SU-DHL-6 (cell line): ENCODE results near the gene USF2.

Experiments
- H2AFZ ChIP-seq: fragments of 200-600 bp; sonication (generic); 2 replicates; pipeline ENCODE4 v1.6.1; 2014; ENCODE audit warnings: low read depth, mild to moderate bottlenecking, moderate library complexity, mixed read lengths, antibody characterized with exemption, low read length; ENCODE audit not compliant: severe bottlenecking
- H3F3A ChIP-seq: fragments of 200-600 bp; shearing (Covaris generic); 2 replicates; pipeline ENCODE4 v1.6.0; 2016; ENCODE audit warnings: antibody characterized with exemption, mild to moderate bottlenecking; ENCODE audit not compliant: insufficient read depth
- H3K27ac ChIP-seq: fragments of 200-600 bp; sonication (generic); 2 replicates; pipeline ENCODE4 v1.5.1; 2016; ENCODE audit warnings: low read depth, mild to moderate bottlenecking, low read length, moderate library complexity, mixed read lengths
- H3K27me3 ChIP-seq: fragments of 200-600 bp; sonication (generic), shearing (Covaris generic); 2 replicates; pipeline ENCODE4 v1.6.0; 2014; ENCODE audit warnings: mild to moderate bottlenecking, low read length
- H3K36me3 ChIP-seq: fragments of 200-600 bp; sonication (generic); 2 replicates; pipeline ENCODE4 v1.6.1; 2014; ENCODE audit warnings: mild to moderate bottlenecking, low read length, mixed read lengths
- H3K4me2 ChIP-seq: fragments of 300-600, 200-600 bp; shearing (Covaris generic), sonication (generic); 2 replicates; pipeline ENCODE4 v1.6.0; 2014; ENCODE audit warnings: low read length, low read depth, mild to moderate bottlenecking; ENCODE audit not compliant: poor library complexity, severe bottlenecking
- H3K4me3 ChIP-seq: fragments of 200-600 bp; sonication (generic); 2 replicates; pipeline ENCODE4 v1.5.1; 2014; ENCODE audit warnings: antibody characterized with exemption, low read length, mild to moderate bottlenecking, mixed read lengths; ENCODE audit not compliant: insufficient read depth, poor library complexity, severe bottlenecking
- H3K79me2 ChIP-seq: fragments of 200-600 bp; sonication (generic); 2 replicates; pipeline ENCODE4 v1.6.1; 2014; ENCODE audit warnings: mild to moderate bottlenecking, low read length, moderate library complexity; ENCODE audit not compliant: insufficient read depth
- H3K9ac ChIP-seq: fragments of 200-600 bp; sonication (generic); 2 replicates; pipeline ENCODE4 v1.7.0; 2014; ENCODE audit warnings: mild to moderate bottlenecking, low read length
- H3K9me2 ChIP-seq: fragments of 200-600 bp; sonication (generic); replicated peaks from 2 replicates; pipeline ENCODE4 v1.6.1; 2014; ENCODE audit warnings: low read length; ENCODE audit not compliant: insufficient read depth
- H3K9me3 ChIP-seq: fragments of 200-600 bp; sonication (generic); 2 replicates; pipeline ENCODE4 v1.6.1; 2014; ENCODE audit warnings: low read length, mixed read lengths; ENCODE audit not compliant: insufficient read depth
- H4K20me1 ChIP-seq: fragments of 200-600 bp; sonication (generic); 2 replicates; pipeline ENCODE4 v1.6.1; 2014; ENCODE audit warnings: low read depth, mild to moderate bottlenecking, antibody characterized with exemption, low read length, moderate library complexity, mixed read lengths
- EZH2phosphoT487 ChIP-seq: fragments of 200-600 bp; sonication (generic), shearing (Covaris generic); conservative IDR thresholded peaks from 2 replicates; pipeline ENCODE4 v1.6.1; 2018; ENCODE audit warnings: mild to moderate bottlenecking, antibody characterized with exemption, low read length, moderate library complexity, mixed read lengths
- TF ChIP-seq, protein P1 (sequence below): fragments of 200-600 bp; sonication (generic); IDR thresholded peaks from one replicate; pipeline ENCODE4 v1.5.1; 2017; ENCODE audit warnings: antibody characterized with exemption, mild to moderate bottlenecking, low read length, moderate library complexity; ENCODE audit not compliant: insufficient read depth, poor library complexity, severe bottlenecking

USF2 gene

DNA sequence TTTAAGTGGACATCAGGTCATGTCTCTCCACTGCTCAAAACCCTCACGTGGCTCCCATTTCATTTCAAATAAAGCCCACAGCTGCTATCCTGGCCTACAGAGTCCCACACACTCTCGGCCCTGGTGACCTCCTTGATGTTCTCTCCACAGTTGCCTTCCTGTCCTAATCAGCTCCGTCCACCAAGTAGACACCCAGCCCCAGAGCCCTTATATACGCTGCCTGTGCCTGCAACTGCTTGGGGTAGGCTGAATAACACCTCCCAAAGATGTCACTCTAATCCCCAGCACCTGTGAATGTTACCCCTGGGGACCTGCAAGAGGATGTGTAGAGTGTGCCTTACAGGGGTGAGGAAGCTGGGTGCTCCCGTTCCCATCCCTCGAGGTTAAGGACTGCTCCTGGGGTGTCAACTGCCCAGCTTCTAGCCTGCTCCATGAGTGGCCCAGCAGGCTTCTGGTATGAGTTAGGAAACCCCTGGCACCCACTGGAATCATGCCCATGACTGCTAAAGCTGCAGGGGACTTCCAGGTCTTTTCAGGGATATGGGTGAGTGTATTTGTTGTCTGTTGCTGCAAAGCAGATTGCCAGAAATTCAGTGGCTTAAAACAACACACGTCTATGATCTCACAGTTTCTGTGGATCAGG lies 46.3 kb upstream of the USF2 start:
- Histone ChIP-seq H3K4me2 (no peak overlapping the region), H3K4me3 (no peak overlapping the region), H3K27ac (no peak overlapping the region), H3K9ac (no peak overlapping the region), H3K36me3 (no peaks in the 10 kb centered on the region), H3K27me3 (no peaks in the 10 kb centered on the region), H3K9me3 (no peaks in the 10 kb centered on the region), H4K20me1 (no peaks in the 10 kb centered on the region), H3K9me2 (no peaks in the 10 kb centered on the region), H2AFZ (no peak overlapping the region), H3F3A (no peaks in the 10 kb centered on the region), H3K79me2 (no peaks in the 10 kb centered on the region)
- TF ChIP-seq EZH2phosphoT487, result no peak
- TF ChIP-seq, protein P1, sequence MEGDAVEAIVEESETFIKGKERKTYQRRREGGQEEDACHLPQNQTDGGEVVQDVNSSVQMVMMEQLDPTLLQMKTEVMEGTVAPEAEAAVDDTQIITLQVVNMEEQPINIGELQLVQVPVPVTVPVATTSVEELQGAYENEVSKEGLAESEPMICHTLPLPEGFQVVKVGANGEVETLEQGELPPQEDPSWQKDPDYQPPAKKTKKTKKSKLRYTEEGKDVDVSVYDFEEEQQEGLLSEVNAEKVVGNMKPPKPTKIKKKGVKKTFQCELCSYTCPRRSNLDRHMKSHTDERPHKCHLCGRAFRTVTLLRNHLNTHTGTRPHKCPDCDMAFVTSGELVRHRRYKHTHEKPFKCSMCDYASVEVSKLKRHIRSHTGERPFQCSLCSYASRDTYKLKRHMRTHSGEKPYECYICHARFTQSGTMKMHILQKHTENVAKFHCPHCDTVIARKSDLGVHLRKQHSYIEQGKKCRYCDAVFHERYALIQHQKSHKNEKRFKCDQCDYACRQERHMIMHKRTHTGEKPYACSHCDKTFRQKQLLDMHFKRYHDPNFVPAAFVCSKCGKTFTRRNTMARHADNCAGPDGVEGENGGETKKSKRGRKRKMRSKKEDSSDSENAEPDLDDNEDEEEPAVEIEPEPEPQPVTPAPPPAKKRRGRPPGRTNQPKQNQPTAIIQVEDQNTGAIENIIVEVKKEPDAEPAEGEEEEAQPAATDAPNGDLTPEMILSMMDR, result no peak

DNA sequence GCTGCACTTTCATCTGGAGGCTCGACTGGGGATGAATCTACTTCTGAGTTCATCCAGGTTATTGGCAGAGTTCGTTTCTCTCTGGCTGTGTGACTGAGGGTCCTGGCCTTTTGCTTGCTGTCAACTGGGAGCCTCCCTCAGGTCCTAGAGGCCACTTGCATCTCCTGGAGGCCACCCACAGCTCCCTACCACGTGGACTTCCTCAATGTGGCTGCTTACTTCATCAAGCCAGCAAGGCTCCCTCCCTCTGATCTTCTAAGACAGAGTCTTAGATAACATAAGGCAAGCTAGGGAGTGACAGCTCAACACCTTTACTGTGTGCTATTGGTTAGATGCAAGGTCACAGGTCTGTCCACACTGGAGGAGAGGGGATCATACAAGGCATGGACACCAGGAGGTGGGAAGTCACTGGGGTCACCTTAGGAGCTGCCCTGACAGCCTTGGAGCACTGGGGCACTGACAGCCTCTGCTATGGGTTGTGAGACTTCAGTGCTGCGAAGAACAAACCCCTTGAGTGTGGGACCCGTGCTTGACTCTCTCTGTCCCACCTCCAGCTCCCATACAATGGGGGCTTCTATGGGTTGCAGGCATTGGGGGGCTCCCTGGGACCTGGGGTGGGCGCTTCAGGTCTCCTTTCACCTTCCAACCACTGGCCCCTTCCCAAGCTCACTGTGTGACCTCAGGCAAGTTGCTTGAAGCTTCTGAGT lies 45.5 kb upstream of the USF2 start:
- Histone ChIP-seq H3K4me3 (no peak overlapping the region), H3K27me3 (no peaks in the 10 kb centered on the region), H3K36me3 (no peaks in the 10 kb centered on the region), H3K9ac (no peak overlapping the region), H3K27ac (no peak overlapping the region), H3K4me2 (no peak overlapping the region), H2AFZ (no peak overlapping the region), H3F3A (no peaks in the 10 kb centered on the region), H3K9me3 (no peaks in the 10 kb centered on the region), H3K79me2 (no peaks in the 10 kb centered on the region), H4K20me1 (no peaks in the 10 kb centered on the region), H3K9me2 (no peaks in the 10 kb centered on the region)
- no peak for TF ChIP-seq EZH2phosphoT487

DNA sequence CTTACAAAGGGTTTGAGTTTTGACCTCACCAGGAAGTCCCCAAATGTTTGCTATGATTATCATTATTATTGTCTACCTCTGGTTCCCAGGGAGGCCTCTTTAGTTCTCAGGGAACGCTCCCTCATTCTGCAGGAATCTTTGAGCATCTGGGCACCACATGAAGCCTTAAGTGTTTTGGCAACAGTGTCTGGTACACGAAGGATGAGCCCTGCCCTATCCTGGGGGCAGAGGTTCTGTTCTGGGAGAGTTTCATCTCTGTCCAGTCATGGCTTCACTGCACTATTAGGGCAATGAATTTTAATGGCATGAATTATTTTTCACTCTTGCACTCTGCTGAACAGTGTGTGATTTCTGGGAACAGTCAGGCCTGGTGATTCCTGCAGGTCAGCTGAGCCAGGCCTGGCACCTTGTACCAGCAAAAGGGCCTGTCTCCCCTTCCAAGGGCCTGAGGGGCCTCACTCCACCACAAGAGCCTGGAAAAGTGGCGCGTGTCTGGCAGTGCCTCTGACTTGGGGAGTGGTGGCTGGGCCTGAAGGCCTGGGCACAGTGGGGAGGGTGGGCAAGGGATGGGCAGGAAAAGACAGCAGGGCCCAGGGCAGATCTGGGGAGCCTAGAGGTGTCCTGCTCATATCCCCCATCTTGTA lies 44.8 kb upstream of the USF2 start:
- H3K27me3 ChIP-seq, result no peaks in the 10 kb centered on the region
- H3K9me3 ChIP-seq, result no peaks in the 10 kb centered on the region
- no peak overlapping the region for H3K4me2 ChIP-seq
- no peaks in the 10 kb centered on the region for H3K9me2 ChIP-seq
- no peak overlapping the region for H3K9ac ChIP-seq
- no peak overlapping the region for H3K27ac ChIP-seq
- TF ChIP-seq, protein P1, result no peak
- no peak for TF ChIP-seq EZH2phosphoT487
- H3K36me3 ChIP-seq, result no peaks in the 10 kb centered on the region
- no peaks in the 10 kb centered on the region for H4K20me1 ChIP-seq
- H2AFZ ChIP-seq, result no peak overlapping the region
- H3K4me3 ChIP-seq, result no peak overlapping the region
- H3F3A ChIP-seq, result no peaks in the 10 kb centered on the region
- H3K79me2 ChIP-seq, result no peaks in the 10 kb centered on the region
